Subcutaneous adipose tissue (tissue), 4 donors: ENCODE data around the gene C19orf33. TPM values are rescaled to one million over a fixed set of nuclear protein-coding genes. Genes with fewer than 3 reads are reported as not detected.

Experiments
- total RNA-seq, 4 donors: library from RNA; depleted of rRNA; stranded (reverse); fragments of >200 nt; gene quantifications; one replicate each; pipeline ENCODE4 v1.1.0, GENCODE V29; 2016
- TF ChIP-seq, protein P1 (sequence below): fragments of 450-650 bp; IDR thresholded peaks from one replicate; pipeline ENCODE4 v1.5.1; 2016; ENCODE audit warnings: low read depth, mild to moderate bottlenecking, control low read depth, antibody characterized with exemption, moderate library complexity

The C19orf33 gene
- total RNA-seq, 4 donors from 2014 or later, result 1.9 to 12.4 (median 3.6) TPM

DNA sequence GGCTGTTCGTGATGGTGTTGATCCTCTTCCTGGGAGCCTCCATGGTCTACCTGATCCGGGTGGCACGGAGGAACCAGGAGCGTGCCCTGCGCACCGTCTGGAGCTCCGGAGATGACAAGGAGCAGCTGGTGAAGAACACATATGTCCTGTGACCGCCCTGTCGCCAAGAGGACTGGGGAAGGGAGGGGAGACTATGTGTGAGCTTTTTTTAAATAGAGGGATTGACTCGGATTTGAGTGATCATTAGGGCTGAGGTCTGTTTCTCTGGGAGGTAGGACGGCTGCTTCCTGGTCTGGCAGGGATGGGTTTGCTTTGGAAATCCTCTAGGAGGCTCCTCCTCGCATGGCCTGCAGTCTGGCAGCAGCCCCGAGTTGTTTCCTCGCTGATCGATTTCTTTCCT is 12.2 kb upstream of the C19orf33 start:
- TF ChIP-seq, protein P1, sequence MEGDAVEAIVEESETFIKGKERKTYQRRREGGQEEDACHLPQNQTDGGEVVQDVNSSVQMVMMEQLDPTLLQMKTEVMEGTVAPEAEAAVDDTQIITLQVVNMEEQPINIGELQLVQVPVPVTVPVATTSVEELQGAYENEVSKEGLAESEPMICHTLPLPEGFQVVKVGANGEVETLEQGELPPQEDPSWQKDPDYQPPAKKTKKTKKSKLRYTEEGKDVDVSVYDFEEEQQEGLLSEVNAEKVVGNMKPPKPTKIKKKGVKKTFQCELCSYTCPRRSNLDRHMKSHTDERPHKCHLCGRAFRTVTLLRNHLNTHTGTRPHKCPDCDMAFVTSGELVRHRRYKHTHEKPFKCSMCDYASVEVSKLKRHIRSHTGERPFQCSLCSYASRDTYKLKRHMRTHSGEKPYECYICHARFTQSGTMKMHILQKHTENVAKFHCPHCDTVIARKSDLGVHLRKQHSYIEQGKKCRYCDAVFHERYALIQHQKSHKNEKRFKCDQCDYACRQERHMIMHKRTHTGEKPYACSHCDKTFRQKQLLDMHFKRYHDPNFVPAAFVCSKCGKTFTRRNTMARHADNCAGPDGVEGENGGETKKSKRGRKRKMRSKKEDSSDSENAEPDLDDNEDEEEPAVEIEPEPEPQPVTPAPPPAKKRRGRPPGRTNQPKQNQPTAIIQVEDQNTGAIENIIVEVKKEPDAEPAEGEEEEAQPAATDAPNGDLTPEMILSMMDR, result no peak

DNA sequence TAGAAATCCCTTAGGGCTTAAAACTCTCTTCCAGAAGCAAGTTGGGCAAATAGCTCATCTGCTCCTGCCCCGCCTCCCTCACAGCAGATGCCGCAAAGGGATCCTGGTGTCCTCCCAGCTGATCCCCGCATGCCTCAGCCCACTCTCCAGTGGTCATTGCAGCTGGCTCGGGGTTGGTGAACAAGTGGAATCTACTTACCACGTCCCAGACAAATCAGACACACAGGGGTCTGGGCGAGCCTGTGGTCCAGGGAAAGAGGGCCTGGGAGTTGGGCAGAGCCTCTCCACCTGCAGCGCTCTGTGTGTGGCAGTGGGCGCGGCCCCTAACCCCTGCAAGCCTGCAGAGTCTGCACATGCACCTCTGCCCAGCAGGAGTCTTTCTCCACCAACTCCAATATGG is 10.8 kb upstream of the C19orf33 start:
- TF ChIP-seq, protein P1, result no peak

DNA sequence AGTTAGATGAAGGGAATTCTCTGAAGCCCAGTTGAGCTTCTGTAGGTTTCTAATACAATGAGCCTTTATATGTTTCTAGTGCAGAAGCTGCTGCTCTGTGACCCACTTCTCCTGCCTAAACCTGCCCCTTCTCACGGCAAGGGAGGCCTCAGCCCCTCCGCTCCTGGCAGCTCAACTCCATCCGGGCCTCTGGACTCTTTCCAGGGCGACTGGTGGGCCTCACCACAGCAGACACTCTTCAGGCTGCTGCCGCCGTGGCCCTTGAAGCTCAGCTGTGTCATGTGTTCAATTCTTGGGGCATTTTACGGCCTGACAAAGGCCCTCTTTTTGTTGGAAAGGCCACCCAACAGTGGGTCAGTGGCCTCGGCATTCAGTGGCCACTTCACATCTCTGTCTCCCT is 10.0 kb upstream of the C19orf33 start:
- TF ChIP-seq, protein P1, result no peak

DNA sequence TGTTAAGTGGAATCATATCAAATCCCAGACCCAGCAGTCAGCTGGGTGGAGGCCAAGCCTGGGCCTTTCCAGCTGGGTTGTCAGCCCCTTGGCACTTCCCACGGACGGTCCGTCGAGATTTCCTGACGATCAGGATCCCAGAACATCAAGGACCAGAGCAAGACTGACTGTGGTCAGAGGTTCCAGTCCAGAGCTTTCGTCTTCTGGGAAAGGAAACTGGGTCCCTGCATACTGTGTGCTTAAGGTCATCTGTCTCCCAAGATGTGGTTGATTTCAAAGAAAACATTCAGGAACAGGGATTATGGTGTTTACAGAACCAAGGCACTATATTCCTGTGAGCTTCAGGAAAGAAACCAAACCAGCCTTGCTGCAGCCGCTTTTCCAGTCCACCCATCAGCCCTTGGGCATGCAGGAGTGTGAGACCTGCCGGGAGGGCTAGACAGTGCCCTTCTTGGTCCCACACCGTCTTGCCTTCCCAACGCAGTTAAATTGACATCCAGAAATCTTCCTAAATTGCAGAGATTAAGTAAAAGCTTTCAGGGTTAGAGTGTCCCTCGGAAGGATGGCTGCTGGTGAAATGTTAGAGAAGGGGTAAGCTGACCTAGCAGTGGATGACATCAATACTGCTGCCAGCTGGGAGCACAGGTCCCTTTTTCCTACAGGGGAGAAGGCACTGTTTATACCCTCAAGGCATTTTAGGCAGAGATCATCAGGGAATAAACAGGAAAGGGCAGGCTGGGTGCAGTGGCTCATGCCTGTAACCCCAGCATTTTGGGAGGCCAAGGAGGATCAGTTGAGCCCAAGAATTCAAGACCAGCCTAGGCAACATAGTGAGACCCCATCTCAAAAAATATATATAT is 5.0 kb upstream of the C19orf33 start:
- TF ChIP-seq, protein P1, result no peak

DNA sequence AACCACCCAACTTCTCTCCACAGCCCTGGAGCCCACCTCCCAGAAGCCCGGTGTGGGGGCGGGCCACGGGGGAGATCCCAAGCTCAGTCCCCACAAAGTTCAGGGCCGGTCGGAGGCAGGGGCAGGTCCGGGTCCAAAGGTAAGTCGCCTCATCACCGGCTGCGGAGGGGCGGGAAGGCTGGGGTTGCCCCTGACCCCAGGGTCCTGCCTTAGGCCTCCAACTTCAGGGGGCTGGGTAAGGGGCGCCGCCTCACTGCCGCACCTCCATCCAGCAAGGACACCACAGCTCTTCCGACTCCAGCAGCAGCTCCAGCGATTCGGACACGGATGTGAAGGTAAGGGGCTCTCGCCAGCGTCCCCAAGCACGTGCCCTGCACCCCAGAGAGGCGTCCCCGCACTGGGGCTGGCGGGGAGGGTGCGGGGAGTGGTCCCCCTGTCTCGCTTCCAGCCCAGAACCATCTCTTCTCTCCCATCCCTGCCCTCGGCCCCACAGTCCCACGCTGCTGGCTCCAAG is 358 bp downstream of the C19orf33 start:
- TF ChIP-seq, protein P1, result no peak

DNA sequence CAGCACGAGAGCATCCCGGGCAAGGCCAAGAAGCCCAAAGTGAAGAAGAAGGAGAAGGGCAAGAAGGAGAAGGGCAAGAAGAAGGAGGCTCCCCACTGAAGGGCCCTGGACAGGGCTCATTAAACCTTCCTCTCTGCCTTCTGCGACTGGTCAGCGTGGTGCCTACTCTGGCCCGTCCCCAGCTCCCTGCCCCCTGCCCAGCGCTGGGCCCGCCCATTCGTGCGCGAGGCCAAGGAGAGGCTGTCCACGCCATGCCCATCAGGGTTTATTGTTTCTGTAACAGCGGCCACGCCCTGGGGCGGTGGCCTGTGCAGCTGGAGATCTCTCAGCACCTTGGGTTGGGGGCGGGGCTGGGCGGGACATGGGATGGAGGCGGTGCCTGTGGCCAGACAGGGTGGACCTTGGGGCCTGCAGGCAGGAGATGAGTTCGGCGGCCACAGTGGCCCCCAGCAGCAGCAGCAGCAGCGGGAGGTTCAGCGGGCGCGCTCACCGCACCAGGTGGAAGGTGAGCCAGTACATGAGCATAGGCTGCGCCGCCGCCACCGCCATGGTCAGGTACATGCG is 897 bp downstream of the C19orf33 start:
- TF ChIP-seq, protein P1, result no peak

DNA sequence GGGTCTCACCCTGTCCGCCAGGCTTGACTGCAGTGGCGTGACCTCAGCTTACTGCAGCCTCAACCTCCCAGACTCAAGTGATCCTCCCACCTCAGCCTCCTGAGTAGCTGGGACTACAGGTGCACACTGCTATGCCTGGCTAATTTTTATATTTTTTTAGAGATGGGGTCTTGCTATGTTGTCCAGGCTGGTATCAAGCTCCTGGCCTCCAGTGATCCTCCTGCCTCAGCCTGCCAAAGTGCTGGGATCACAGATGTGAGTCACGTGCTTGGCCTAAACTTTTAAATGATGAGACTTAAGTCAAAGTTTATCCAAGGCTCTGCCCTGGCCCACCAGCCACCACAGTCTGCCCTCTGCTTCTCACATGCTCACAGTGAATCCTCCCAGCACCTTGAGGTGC is 2.2 kb downstream of the C19orf33 start:
- TF ChIP-seq, protein P1, result no peak
